Astrocyte (in vitro differentiated cells and primary cell): ENCODE measurements around the gene TCTN1. TPM values are rescaled to one million over a fixed set of nuclear protein-coding genes. Genes with fewer than 3 reads are reported as not detected.

ENCODE experiments used
- DNase-seq: peaks from one replicate; pipeline ENCODE4 v3.0.0-alpha.2; 2010; ENCODE audit warnings: low read depth
- FAIRE-seq: peaks from 2 replicates; lab custom pipeline; 2011; peaks lifted over from hg19 to GRCh38; lab: Jason Lieb, UNC
- H2AFZ ChIP-seq: 2 replicates; pipeline ENCODE4 v1.6.0; 2012; ENCODE audit warnings: low read depth, low read length, inconsistent platforms
- H3K27ac ChIP-seq: 2 replicates; pipeline ENCODE4 v1.5.1; 2011; ENCODE audit warnings: low read depth, low read length, inconsistent platforms
- H3K27me3 ChIP-seq: 2 replicates; pipeline ENCODE4 v1.6.0; 2011; ENCODE audit warnings: low read length, inconsistent platforms; ENCODE audit not compliant: insufficient read depth
- H3K36me3 ChIP-seq: 2 replicates; pipeline ENCODE4 v1.5.1; 2011; ENCODE audit warnings: low read length, inconsistent platforms; ENCODE audit not compliant: insufficient read depth
- H3K4me1 ChIP-seq: 2 replicates; pipeline ENCODE4 v1.5.1; 2011; ENCODE audit warnings: low read length, inconsistent platforms; ENCODE audit not compliant: insufficient read depth
- H3K4me2 ChIP-seq: 2 replicates; pipeline ENCODE4 v1.6.0; 2012; ENCODE audit warnings: low read length, inconsistent platforms
- H3K4me3 ChIP-seq: 2 replicates; pipeline ENCODE4 v1.5.1; 2011; ENCODE audit warnings: low read depth, mild to moderate bottlenecking, low read length, inconsistent platforms; ENCODE audit not compliant: insufficient read depth
- H3K79me2 ChIP-seq: 2 replicates; pipeline ENCODE4 v1.6.0; 2012; ENCODE audit warnings: mild to moderate bottlenecking, low read length, inconsistent platforms; ENCODE audit not compliant: insufficient read depth
- H3K9ac ChIP-seq: 2 replicates; pipeline ENCODE4 v1.6.0; 2012; ENCODE audit warnings: mild to moderate bottlenecking, low read length, inconsistent platforms
- H3K9me3 ChIP-seq: 2 replicates; pipeline ENCODE4 v1.5.1; 2012; ENCODE audit warnings: low read depth, mild to moderate bottlenecking, low read length, inconsistent platforms; ENCODE audit not compliant: insufficient read depth
- H4K20me1 ChIP-seq: 2 replicates; pipeline ENCODE4 v1.6.0; 2012; ENCODE audit warnings: low read length, inconsistent platforms; ENCODE audit not compliant: insufficient read depth
- H3K27ac Mint-ChIP-seq: one replicate; pipeline ENCODE4 v1.8.0; 2021; ENCODE audit warnings: mild to moderate bottlenecking, mixed read lengths; ENCODE audit not compliant: unreplicated experiment
- H3K27me3 Mint-ChIP-seq: one replicate; pipeline ENCODE4 v1.8.0; 2021; ENCODE audit warnings: low read depth, mixed read lengths; ENCODE audit not compliant: unreplicated experiment
- H3K36me3 Mint-ChIP-seq: one replicate; pipeline ENCODE4 v1.8.0; 2021; ENCODE audit warnings: low read depth, mixed read lengths; ENCODE audit not compliant: unreplicated experiment
- H3K4me1 Mint-ChIP-seq: one replicate; pipeline ENCODE4 v1.8.0; 2021; ENCODE audit warnings: low read depth, mixed read lengths; ENCODE audit not compliant: unreplicated experiment
- H3K4me3 Mint-ChIP-seq: one replicate; pipeline ENCODE4 v1.8.0; 2021; ENCODE audit warnings: mild to moderate bottlenecking, moderate library complexity, mixed read lengths; ENCODE audit not compliant: unreplicated experiment
- H3K9me3 Mint-ChIP-seq: one replicate; pipeline ENCODE4 v1.8.0; 2021; ENCODE audit warnings: mild to moderate bottlenecking, mixed read lengths; ENCODE audit not compliant: unreplicated experiment
- EZH2 ChIP-seq: IDR thresholded peaks from 2 replicates; pipeline ENCODE4 v1.6.1; 2012; ENCODE audit warnings: mild to moderate bottlenecking, low read length, inconsistent platforms; ENCODE audit not compliant: insufficient read depth
- total RNA-seq: library from RNA; stranded (reverse); gene quantifications from 2 replicates; pipeline ENCODE4 v1.2.1, GENCODE V29; 2021
- TF ChIP-seq, protein P1 (sequence below): IDR thresholded peaks from 2 replicates; pipeline ENCODE4 v1.5.1; 2011; ENCODE audit warnings: low read depth, mild to moderate bottlenecking, inconsistent platforms, low read length, moderate library complexity; ENCODE audit not compliant: insufficient read depth

The TCTN1 gene
- total RNA-seq, 1 donor from 2014 or later: 22.6 TPM

- Histone ChIP-seq H3K4me1 (no peaks in the 10 kb centered on the region), H3K4me3 (no peak overlapping the region), H2AFZ (peak overlapping the region; percentile 92), H3K27me3 (peaks cover 5% of the 10 kb centered on the region), H3K36me3 (no peaks in the 10 kb centered on the region), H4K20me1 (no peaks in the 10 kb centered on the region), H3K27ac (no peak overlapping the region), H3K9me3 (no peaks in the 10 kb centered on the region), H3K79me2 (no peaks in the 10 kb centered on the region), H3K4me2 (peak overlapping the region; percentile 81), H3K9ac (no peak overlapping the region)
- H3K27me3 Mint-ChIP-seq: peaks cover 41% of the 10 kb centered on the region
- no peak for DNase-seq
- peak overlapping the region; percentile 45 for H3K4me3 Mint-ChIP-seq
- peaks cover 7% of the 10 kb centered on the region for H3K9me3 Mint-ChIP-seq
- no peak for FAIRE-seq
- no peaks in the 10 kb centered on the region for H3K36me3 Mint-ChIP-seq
- H3K4me1 Mint-ChIP-seq: peaks cover 3% of the 10 kb centered on the region
- H3K27ac Mint-ChIP-seq: no peak overlapping the region
- TF ChIP-seq, protein P1, sequence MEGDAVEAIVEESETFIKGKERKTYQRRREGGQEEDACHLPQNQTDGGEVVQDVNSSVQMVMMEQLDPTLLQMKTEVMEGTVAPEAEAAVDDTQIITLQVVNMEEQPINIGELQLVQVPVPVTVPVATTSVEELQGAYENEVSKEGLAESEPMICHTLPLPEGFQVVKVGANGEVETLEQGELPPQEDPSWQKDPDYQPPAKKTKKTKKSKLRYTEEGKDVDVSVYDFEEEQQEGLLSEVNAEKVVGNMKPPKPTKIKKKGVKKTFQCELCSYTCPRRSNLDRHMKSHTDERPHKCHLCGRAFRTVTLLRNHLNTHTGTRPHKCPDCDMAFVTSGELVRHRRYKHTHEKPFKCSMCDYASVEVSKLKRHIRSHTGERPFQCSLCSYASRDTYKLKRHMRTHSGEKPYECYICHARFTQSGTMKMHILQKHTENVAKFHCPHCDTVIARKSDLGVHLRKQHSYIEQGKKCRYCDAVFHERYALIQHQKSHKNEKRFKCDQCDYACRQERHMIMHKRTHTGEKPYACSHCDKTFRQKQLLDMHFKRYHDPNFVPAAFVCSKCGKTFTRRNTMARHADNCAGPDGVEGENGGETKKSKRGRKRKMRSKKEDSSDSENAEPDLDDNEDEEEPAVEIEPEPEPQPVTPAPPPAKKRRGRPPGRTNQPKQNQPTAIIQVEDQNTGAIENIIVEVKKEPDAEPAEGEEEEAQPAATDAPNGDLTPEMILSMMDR: no peak
- TF ChIP-seq EZH2: no peak
Observed at GRCh38 chr12:110690127-110690430, 76.2 kb downstream of the TCTN1 start.

DNA sequence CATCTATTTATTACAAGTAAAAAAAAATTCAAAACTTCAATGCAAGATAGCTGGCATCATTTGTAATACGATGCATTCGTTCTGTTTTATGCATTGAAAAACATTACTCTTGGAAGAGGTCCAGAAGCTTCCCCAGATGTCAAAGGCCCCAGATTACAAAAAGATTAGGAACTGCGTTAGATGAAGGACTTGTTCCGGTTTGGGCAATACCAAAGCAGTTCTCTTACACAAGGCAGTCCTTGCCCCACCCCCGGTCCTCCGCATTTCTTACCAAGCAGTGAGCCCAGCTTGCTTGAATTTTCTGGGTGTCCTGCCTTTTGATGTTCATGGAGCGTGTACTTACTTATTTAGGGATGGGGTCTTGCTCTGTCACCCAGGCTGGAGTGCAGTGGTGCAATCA is 79.8 kb downstream of the TCTN1 start:
- H3K27me3 ChIP-seq: no peaks in the 10 kb centered on the region
- no peaks in the 10 kb centered on the region for H4K20me1 ChIP-seq
- peaks cover 3% of the 10 kb centered on the region for H3K4me1 Mint-ChIP-seq
- no peaks in the 10 kb centered on the region for H3K36me3 Mint-ChIP-seq
- no peak overlapping the region for H3K4me2 ChIP-seq
- H3K9ac ChIP-seq: no peak overlapping the region
- no peaks in the 10 kb centered on the region for H3K79me2 ChIP-seq
- H3K9me3 ChIP-seq: no peaks in the 10 kb centered on the region
- H3K36me3 ChIP-seq: no peaks in the 10 kb centered on the region
- no peak overlapping the region for H2AFZ ChIP-seq
- H3K27ac ChIP-seq: no peak overlapping the region
- H3K4me1 ChIP-seq: peaks cover 5% of the 10 kb centered on the region
- TF ChIP-seq, protein P1: no peak
- TF ChIP-seq EZH2: no peak
- H3K27me3 Mint-ChIP-seq: peaks cover 20% of the 10 kb centered on the region
- no peak overlapping the region for H3K4me3 ChIP-seq
- no peak for DNase-seq
- H3K4me3 Mint-ChIP-seq: no peak overlapping the region
- no peak for FAIRE-seq
- H3K9me3 Mint-ChIP-seq: peaks cover 2% of the 10 kb centered on the region
- H3K27ac Mint-ChIP-seq: no peak overlapping the region

DNA sequence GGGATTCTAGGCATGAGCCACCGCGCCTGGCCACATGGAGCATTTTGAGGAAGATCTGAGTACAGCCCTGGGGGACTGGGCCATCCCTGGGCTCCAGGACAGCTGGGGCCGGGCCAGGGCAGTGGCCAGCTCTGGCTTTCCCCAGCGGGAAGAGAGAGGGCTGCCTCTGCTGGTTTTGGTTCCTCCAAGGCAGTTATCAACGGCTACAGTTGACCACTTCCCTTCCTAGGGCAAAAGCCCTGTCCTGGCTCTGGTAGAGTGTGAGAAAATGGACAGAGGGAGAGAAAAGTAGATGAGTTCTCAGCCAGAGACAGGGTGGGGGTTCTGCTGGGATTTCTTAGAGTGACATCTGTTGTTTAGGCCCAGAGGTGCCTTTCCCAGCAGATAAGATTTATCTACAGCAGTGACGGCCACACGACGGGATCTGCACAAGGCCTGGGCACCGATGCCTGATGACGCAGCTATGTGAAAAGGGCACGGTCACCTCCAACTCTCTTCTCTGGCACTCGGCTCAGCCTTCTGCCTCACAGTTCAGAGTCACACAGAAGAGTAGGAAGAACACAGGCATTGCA is 80.5 kb downstream of the TCTN1 start:
- Mint-ChIP-seq H3K27ac (no peak overlapping the region), H3K4me1 (peaks cover 3% of the 10 kb centered on the region), H3K27me3 (peaks cover 19% of the 10 kb centered on the region), H3K9me3 (peaks cover 2% of the 10 kb centered on the region), H3K4me3 (no peak overlapping the region), H3K36me3 (no peaks in the 10 kb centered on the region)
- DNase-seq (no peak), FAIRE-seq (no peak)
- no peak overlapping the region for H3K4me2 ChIP-seq
- no peaks in the 10 kb centered on the region for H3K36me3 ChIP-seq
- H3K9ac ChIP-seq: no peak overlapping the region
- no peaks in the 10 kb centered on the region for H3K9me3 ChIP-seq
- no peak overlapping the region for H2AFZ ChIP-seq
- H4K20me1 ChIP-seq: no peaks in the 10 kb centered on the region
- no peak overlapping the region for H3K4me3 ChIP-seq
- H3K27ac ChIP-seq: no peak overlapping the region
- peaks cover 5% of the 10 kb centered on the region for H3K4me1 ChIP-seq
- no peaks in the 10 kb centered on the region for H3K27me3 ChIP-seq
- TF ChIP-seq, protein P1: no peak
- TF ChIP-seq EZH2: no peak
- H3K79me2 ChIP-seq: no peaks in the 10 kb centered on the region
